ENCODE measurements around the gene TSPAN4.

Gene TSPAN4

GRCh38 chr11:870418-870817, 27.8 kb downstream of the TSPAN4 start:
- TF ChIP-seq POLR2A (IDR thresholded peaks at IDR 0.05; ENCODE audit: low read depth, low read length), result no peak
- FAIRE-seq (no peak), DNase-seq (ENCODE audit: insufficient read length, low spot score) (no peak)

GRCh38 chr11:871472-871871, 28.8 kb downstream of the TSPAN4 start:
- DNase-seq (ENCODE audit: insufficient read length, low spot score) (no peak), FAIRE-seq (no peak)
- TF ChIP-seq POLR2A (IDR thresholded peaks at IDR 0.05; ENCODE audit: low read depth, low read length), result no peak

DNA sequence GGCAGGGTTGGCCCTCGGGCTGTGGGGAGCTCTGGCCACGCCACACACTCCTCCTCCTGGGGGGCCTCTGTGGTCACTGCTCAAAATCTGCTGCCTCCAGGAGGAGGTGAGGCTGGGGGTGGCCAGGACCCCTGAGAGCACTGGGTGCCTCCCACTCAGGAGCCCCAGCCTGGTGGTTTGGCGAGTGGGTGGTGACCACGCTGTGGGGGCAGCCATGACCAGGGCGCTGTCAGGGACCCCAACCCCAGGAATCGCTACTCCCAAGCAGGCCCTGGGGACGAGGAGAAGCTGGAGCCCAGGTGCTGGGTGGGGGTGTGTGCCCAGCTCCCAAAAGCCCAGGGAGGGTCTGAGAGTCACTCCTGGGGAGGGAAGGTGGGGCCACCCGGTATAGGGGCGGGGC, 30.1 kb downstream of the TSPAN4 start:
- no peak for TF ChIP-seq POLR2A (IDR thresholded peaks at IDR 0.05; ENCODE audit: low read depth, low read length)
- DNase-seq (ENCODE audit: insufficient read length, low spot score) (no peak), FAIRE-seq (no peak)

DNA sequence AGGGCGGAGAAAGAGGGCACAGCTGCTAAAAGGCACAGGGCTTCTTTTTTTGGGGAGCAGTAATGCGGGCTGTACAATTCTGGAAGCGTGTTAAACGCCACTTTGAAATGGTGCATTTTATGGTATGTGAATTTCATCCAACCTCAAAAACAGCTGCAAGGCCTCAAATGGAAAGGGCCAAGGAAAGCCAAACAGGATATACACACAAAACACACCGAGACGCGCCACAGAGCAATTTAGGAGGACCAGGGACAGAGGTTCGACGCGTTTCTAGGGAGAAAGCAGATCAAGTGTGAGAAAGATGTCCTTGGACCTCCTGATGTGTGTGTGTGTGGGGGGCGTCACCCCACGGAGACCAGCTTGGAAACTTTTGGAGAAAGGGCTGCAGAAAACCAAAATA, 31.1 kb downstream of the TSPAN4 start:
- DNase-seq (ENCODE audit: insufficient read length, low spot score), result no peak
- TF ChIP-seq POLR2A (IDR thresholded peaks at IDR 0.05; ENCODE audit: low read depth, low read length), result no peak
- no peak for FAIRE-seq

- TF ChIP-seq POLR2A (IDR thresholded peaks at IDR 0.05; ENCODE audit: low read depth, low read length), result no peak
- no peak for FAIRE-seq
- DNase-seq (ENCODE audit: insufficient read length, low spot score), result no peak
Measured at GRCh38 chr11:875203-875602, 32.6 kb downstream of the TSPAN4 start.

DNA sequence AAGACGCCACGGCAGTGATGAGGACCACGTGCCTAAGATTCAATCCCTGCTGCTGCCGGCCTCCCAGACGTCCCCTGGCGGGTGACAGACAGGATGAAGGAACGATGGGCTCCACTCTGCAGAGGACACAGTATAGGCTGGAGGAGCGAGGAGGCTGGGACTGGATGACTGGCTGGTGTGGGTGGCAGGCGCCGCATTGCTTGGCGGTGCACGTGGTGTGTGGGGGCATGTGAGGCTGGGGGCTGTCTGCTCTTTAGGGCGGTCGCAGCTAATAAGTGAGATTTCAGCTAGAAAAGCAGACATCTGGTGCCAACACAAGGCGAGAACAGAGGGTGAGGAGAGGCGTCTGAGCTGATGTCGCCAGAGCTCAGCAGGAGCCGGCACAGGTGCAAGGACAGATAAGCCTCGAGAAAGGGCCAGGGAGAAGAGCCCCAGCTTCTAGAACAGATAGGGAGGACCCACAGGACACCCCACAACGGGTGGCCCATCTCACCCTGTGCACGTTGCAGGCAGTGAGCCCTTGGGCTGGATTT, 33.2 kb downstream of the TSPAN4 start:
- FAIRE-seq, result no peak
- DNase-seq (ENCODE audit: insufficient read length, low spot score), result no peak

GRCh38 chr11:876545-876944, 33.9 kb downstream of the TSPAN4 start:
- DNase-seq (ENCODE audit: insufficient read length, low spot score), result no peak
- no peak for TF ChIP-seq POLR2A (IDR thresholded peaks at IDR 0.05; ENCODE audit: low read depth, low read length)
- no peak for FAIRE-seq

More for the DNA sequence above, 33.2 kb downstream of the TSPAN4 start:
- TF ChIP-seq POLR2A (IDR thresholded peaks at IDR 0.05; ENCODE audit: low read depth, low read length), result no peak

DNA sequence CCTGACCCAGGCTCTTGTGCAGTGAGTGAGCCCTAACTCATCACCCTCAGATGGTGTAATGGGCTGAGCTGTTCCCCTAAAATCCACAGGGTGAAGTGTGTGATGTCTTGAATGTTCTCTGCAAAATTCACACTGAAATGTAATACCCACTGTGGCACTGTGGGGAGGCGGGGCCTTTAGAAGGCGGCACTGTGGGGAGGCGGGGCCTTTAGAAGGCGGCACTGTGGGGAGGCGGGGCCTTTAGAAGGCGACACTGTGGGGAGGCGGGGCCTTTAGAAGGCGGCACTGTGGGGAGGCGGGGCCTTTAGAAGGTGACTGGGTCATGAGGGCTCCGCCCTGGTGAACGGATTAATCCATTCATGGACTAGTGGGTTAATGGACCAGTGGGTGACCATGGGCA, 34.9 kb downstream of the TSPAN4 start:
- no peak for FAIRE-seq
- DNase-seq (ENCODE audit: insufficient read length, low spot score), result no peak
- no peak for TF ChIP-seq POLR2A (IDR thresholded peaks at IDR 0.05; ENCODE audit: low read depth, low read length)

DNA sequence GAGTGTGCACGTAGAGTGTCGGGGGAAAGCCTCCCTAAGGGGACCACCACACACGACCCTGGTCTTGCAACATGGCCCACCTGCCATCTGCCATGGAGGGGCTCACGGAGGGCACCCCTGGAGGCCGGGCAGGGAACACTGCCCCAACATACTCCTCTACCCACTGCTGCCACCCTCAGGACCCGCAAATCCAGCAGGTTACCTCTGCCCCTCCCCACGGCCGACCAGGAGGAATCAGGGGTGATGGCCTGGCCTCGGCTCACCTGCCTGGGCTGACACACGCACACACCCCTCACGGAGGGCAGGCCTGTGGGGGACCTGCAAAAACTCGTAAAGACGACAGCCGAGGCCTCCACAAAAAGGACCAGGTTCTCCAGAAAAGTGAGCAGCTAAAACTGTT, 37.8 kb downstream of the TSPAN4 start:
- no peak for TF ChIP-seq POLR2A (IDR thresholded peaks at IDR 0.05; ENCODE audit: low read depth, low read length)
- DNase-seq (ENCODE audit: insufficient read length, low spot score) (no peak), FAIRE-seq (no peak)

GRCh38 chr11:882596-882995, 39.9 kb downstream of the TSPAN4 start:
- DNase-seq (ENCODE audit: insufficient read length, low spot score) (no peak), FAIRE-seq (no peak)
- no peak for TF ChIP-seq POLR2A (IDR thresholded peaks at IDR 0.05; ENCODE audit: low read depth, low read length)

GRCh38 chr11:883527-883926, 40.9 kb downstream of the TSPAN4 start:
- DNase-seq (ENCODE audit: insufficient read length, low spot score) (no peak), FAIRE-seq (no peak)
- no peak for TF ChIP-seq POLR2A (IDR thresholded peaks at IDR 0.05; ENCODE audit: low read depth, low read length)

GRCh38 chr11:884578-885070, 42.0 kb downstream of the TSPAN4 start:
- no peak for DNase-seq (ENCODE audit: insufficient read length, low spot score)
- TF ChIP-seq POLR2A (IDR thresholded peaks at IDR 0.05; ENCODE audit: low read depth, low read length), result no peak
- no peak for FAIRE-seq

GRCh38 chr11:886568-886967, 43.9 kb downstream of the TSPAN4 start:
- no peak for TF ChIP-seq POLR2A (IDR thresholded peaks at IDR 0.05; ENCODE audit: low read depth, low read length)
- no peak for DNase-seq (ENCODE audit: insufficient read length, low spot score)
- no peak for FAIRE-seq

DNA sequence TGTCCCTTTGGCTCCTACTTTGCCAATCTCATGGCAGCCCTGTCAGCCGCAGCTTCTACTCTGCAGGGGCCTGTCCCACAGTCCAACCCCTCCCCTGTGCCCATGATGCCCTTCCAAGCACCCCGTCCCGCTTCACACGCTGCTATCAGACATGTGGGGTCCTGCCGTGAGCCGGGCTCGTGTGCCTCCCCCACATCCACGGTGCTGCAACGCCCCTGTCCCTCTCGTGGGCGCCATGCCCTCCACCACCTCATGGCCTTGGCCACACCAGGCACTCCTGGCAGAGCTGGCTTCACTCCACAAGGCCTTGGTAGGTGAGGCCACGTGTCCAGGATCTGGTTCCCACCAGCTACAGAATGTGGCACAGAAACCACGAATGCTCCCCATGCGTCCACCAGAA, 44.9 kb downstream of the TSPAN4 start:
- no peak for FAIRE-seq
- no peak for DNase-seq (ENCODE audit: insufficient read length, low spot score)
- TF ChIP-seq POLR2A (IDR thresholded peaks at IDR 0.05; ENCODE audit: low read depth, low read length), result no peak

DNA sequence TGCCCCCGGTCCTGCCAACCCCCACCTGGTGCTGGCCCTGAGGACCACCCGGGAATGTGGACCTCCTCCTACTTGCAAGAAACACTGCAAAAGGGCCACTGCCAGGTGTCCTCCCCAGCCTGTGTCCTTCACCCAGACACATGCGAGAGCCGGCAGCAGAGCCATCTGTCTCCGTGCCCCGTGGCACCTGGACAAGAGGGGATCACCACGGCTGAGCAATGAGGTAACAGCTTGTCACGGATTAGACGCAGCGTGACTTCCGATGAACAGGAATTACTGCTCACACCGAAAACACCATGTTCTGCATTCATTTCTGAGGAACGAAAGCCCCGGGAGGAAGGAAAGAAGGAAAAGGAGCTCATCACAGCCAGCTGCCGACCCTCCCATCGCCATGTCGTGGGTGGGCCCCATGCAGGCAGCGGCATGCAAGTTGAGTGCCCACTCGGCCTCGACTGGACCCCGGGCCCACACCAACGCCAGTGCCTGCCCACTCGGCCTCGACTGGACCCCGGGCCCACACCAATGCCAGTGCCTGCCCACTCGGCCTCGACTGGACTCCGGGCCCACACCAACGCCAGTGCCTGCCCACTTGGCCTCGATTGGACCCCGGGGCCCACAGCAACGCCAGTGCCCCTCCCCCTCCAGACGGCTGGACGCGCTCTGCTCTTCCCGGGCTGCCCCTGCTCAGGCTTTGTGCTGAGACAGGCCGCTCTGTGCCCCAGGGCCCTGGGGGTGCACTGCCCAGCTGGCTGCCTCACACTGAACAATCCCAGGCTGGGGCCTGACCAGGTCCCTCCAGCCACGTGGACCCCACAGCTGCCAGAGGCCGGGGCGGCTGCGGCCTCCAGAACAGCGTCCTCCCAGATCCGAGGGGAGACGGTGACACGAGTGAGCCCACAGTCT, 45.9 kb downstream of the TSPAN4 start:
- no peak for DNase-seq (ENCODE audit: insufficient read length, low spot score)
- TF ChIP-seq POLR2A (IDR thresholded peaks at IDR 0.05; ENCODE audit: low read depth, low read length), result no peak
- no peak for FAIRE-seq

Measured in H54 (cell line).